ENCODE measurements around the gene MYO7A.

GRCh38 chr11:77236901-77237300 is 108.9 kb downstream of the MYO7A start:
- TF ChIP-seq POLR2A (IDR thresholded peaks at IDR 0.05) = no peak
- TF ChIP-seq CTCF (IDR thresholded peaks at IDR 0.05) = no peak

Data from body of pancreas (tissue), 4 donors.